COLO668 (cell line): ENCODE data around the gene ANKRD13B.

Experiments used
- DNase-seq: peaks from one replicate; lab custom pipeline; 2025; ENCODE audit not compliant: unreplicated experiment; lab: John Stamatoyannopoulos, UW

The ANKRD13B gene

GRCh38 chr17:29581583-29582253 lies 11.2 kb upstream of the ANKRD13B start:
- peak; percentile 31 for DNase-seq

DNA sequence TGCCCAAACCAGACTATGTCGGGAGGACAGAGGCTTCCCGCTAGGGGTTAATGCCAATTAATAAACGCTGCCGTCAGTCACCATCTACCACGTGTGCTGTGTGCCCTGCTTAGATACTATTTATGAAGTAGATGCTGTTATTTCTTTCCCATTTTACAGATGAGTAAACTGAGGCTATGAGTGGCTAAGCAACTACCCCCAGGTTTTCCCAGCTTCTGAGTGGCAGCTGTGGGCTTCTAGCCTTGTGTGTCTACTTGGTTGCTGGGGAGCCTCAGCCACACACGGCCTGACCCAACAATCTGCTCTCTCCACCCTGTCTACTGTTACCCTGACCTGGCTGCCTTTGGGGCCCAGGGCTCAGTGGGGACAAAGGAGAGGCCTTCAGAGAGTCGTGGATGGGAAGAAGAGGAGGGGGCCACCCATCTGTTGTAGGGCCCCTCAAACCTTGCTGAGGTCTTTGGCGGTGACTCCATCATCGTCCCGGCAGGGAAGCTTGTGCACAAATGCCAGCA lies 10.6 kb upstream of the ANKRD13B start:
- no peak for DNase-seq

DNA sequence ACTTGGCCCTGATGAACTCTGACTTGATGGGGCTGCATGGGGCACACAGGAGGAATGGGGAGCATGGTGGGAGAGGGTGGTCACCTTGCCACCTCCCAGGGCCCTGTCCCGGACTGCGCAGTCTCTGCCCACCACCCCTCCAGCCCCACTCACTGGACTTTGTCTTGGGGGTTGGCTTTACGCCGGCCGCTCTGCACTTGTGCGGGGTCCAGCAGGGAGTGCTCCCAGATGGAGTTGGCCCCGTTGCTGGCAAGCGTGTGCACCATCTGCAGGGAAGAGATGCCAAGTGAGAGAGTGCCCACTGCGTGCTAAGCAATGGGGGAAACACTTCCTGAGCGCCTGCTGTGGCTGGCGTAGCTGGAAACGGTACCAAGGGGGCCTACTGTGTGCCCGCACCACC lies 10.2 kb upstream of the ANKRD13B start:
- DNase-seq, result no peak

- peak; percentile 36 for DNase-seq
Observed at GRCh38 chr17:29583324-29584248, 9.3 kb upstream of the ANKRD13B start.

GRCh38 chr17:29584452-29585079 lies 8.4 kb upstream of the ANKRD13B start:
- no peak for DNase-seq

DNA sequence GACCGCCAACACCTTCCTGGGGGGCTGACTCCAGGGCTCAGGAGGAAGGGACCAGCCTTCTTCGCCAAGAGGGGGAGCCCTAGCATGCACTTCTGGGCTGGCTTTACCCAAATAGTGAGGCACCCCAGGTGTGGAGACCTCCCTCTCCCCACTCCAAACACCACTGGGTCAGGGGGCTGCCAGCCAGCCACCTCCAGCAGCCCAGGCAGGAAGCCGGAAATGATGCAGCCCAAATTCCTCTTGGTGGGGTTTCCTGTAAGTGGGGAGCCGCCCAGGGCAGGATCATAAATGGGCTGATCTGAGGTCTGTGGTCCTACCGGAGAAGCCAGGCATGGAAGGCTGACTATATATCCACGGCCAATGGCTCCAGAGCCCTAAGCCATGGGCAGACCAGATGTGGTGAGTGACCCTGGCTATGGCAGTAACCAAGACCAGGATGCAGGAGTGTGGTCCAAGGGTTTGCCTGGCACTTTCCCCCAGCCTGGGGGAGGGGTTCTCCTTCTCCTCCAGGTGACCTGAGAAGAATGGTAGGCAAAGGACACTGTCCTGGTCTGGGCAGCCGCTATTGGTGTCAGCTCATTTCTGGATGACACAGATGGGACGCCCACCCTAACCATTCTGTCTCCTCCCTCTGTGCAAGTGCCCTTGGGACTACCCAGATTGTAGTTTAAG lies 7.7 kb upstream of the ANKRD13B start:
- no peak for DNase-seq

GRCh38 chr17:29586676-29587469 lies 6.1 kb upstream of the ANKRD13B start:
- no peak for DNase-seq

- DNase-seq, result no peak
Observed at GRCh38 chr17:29587591-29587990, 5.3 kb upstream of the ANKRD13B start.

GRCh38 chr17:29588017-29588561 lies 4.8 kb upstream of the ANKRD13B start:
- DNase-seq, result no peak

DNA sequence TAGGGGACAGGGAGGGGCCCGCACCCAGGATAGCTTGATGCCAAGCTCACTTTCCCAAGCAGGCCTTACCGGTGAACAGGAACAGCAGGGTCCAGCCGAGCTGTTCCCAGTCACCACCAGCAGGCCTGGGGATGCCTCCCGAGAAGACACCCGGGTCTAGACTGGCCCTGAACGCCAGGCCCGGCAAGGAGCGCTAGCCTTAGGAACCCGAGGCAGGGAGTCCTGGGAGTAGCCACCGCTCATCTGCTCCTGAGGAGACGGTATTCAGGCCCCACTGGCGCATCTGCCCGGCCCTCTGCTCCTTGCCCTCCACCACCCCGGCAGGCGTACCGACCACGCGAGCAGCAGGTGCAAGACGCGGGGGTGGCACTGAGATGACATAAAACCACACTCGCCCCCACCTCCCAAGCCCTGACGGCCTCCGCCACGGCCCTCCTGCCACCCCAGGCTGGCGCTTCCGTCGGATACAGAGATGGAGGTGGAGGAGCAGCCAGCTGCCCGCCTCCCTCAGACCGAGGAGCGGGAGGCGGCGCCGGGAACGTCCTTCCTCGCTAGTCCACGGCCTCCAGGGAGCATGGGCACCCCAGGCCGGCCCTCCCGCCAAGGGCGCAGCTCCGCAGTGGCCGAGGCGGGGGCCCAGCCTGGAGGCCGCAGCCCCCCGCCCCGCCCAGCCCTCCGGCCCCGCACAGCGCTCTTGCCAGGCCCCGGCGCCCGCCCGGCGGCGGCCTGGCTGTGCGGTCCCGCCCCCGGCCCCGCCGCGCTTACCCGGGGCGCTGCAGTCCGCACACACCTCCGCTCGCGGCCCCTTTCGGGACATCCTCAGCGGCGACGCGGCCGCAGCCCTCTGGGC lies 4.1 kb upstream of the ANKRD13B start:
- DNase-seq, result peak; percentile 55

DNA sequence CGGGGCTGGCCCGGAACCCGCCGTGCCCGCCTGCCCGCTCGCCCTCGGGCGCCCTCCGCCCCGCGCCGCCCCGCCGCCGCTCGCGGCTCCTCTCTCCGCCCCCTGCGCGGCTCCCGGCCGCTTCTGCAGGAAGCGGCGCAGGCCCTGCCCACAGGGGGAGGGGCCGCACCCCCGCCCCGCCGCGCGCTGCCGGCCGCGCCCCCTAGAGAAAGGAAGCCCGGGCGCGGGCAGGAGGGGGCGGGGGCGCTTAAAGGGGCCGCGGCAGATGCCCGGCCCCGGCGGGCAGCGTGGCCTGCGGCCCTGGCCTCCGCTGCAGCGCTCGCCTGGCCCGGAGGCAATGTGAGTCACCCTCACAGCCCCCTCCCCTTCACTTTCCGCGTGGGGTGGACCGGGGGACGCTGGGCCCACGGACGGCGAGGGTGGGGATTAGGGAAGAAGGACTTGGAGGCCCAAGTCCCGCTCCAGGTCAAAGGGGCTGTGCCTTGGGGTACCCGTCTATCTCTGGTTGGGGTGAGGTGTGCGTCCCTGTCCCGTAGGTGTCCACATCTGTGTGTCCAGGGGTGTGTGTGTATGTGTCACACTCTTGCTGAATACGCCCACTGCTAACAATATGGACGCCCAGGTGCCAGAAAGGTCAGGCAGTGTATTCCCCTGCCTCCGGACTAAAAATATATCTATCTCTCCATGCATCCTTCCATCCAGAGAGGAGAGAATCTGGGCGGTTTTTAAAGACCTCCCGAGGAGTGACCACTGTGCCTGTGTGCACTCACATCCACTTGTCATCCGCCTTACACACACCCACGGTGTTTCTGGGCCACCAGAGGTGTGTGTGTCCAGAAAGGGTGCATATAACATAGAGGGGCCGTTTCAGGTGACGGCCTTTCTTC lies 3.2 kb upstream of the ANKRD13B start, which contains the start of gene GIT1:
Gene GIT1, minus strand, starts transcription at position 125 of the 887 bp plus-strand sequence. CDS start 270 bp downstream, outside the sequence.
- DNase-seq, result peak; percentile 89

DNA sequence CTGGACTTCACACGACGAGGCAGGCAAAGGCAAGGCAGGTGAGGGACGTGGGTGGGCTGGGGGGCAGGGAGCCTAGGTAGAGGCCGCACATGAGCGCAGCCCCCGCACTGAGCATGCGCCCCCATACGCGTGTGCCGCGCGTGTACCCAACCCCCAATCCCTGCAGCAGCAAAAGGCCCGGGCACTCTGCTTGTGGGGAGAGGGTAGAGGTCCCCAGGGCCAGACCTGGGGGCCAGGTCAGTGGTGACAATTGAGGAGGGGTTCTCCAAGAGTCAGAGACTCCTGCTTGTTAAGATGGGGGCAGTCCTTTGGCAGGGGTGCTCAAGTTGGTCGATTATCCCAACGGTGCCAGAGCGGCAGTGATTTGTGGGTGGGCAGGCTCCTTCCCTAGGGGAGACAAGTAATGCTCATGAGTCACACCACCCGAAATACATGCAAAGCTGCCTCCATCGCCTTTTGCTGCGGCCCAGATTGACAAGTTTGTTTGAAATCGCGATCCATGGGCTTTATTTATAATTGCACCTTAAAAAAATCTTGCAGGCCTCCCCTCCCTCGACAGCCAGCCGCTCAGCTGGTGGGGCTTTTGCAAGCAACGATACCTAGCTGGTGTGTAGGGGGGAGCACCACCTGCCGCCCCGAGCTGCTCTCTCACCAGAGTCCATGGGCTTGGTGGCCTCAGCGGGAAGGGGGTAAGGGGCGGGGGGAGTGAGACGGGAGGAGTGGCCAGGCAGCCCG lies 2.4 kb upstream of the ANKRD13B start:
- peak; percentile 60 for DNase-seq

GRCh38 chr17:29591146-29591736 lies 1.7 kb upstream of the ANKRD13B start:
- DNase-seq, result peak; percentile 60

DNA sequence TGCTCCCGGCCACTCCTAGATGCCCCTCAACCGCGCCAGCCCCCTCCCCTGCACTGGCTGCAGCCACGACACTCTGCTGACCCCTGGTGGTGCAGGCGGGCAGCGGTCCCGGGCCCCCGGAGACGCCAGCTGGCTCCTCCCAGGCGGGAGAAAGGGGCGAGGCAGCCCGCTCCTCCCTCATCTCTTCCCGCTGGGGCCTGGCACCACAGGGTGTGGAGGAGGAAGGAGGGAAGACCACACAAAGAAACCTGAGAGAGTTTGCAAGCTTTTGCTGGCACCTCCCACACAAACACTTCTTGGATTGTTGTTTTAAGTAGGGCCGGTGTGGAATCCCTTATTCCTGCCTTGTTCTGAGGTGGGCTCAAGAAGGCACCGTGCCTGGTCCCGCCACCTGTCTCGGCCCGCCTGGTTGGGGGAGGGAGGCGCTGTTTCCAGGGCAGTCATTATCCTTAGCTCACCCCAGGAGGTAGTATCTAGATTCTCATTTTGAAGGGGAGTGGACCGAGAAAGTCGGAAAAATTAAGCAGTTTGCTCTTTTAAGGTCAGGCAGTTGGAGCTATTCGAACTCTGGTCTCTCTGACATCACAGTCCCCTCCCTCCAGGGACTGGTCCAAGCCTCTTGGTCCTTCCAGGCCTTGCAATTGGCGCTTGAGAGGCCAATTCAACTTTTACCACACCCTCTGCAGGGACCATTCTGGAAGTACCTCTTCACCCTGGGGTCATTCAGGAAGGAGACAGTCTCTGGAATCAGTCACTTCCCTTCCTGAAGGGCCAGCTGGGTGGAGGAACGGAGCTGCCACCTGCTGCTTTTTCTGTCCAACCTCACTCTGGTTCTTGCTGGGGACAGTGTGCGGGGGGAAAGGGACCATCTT lies 959 bp upstream of the ANKRD13B start:
- DNase-seq, result peak; percentile 84

- DNase-seq, result peak; percentile 36
Observed at GRCh38 chr17:29593591-29594518, 923 bp downstream of the ANKRD13B start.
